Adrenal gland (tissue), 12 donors: ENCODE results near the gene ANKMY1. TPM values are rescaled to one million over a fixed set of nuclear protein-coding genes. Genes with fewer than 3 reads are reported as not detected.

Experiments used
- DNase-seq, 7 donors: peaks; one replicate each; pipeline ENCODE4 v3.0.0-alpha.2; 2019 to 2020
- H3K27ac ChIP-seq, 5 donors: fragments of 200-600 bp; sonication (generic) in 4 of 5; 1 replicate in 3 of 5; 2 replicates in 2 of 5; pipeline versions ENCODE4 v1.5.1 to v1.8.0; 2016 to 2020; ENCODE audit warnings: mild to moderate bottlenecking in 1 of 5
- H3K27me3 ChIP-seq: fragments of 200-600 bp; 2 replicates; pipeline ENCODE4 v1.8.0; 2021
- H3K36me3 ChIP-seq, 2 donors: fragments of 200-600 bp; replicated peaks in 1 of 2; 1 replicate in 1 of 2; 2 replicates in 1 of 2; pipeline versions ENCODE4 v1.5.1 to v1.8.0; 2018 to 2022
- H3K4me1 ChIP-seq, 2 donors: fragments of 200-600 bp; replicated peaks in 1 of 2; 1 replicate in 1 of 2; 2 replicates in 1 of 2; pipeline versions ENCODE4 v1.5.1 to v1.8.0; 2018 to 2021
- H3K4me3 ChIP-seq, 4 donors: fragments of 200-600 bp; sonication (generic) in 3 of 4; one replicate each; pipeline ENCODE4 v1.5.1; 2016 to 2018
- H3K9me3 ChIP-seq, 3 donors: fragments of 200-600 bp; sonication (generic) in 1 of 3; replicated peaks in 1 of 3; 1 replicate in 2 of 3; 2 replicates in 1 of 3; pipeline versions ENCODE4 v1.5.1 to v1.8.0; 2016 to 2021
- POLR2A ChIP-seq, 2 donors: fragments of 450-650 bp; IDR thresholded peaks; one replicate each; pipeline ENCODE4 v1.6.1; 2017; ENCODE audit warnings: antibody characterized with exemption in 2 of 2, mild to moderate bottlenecking in 2 of 2, moderate library complexity in 1 of 2
- WGBS, 4 donors: extraction: QIAGEN DNeasy Blood & Tissue Kit in 2 of 4; methylation state at CpG; one replicate each; pipeline versions ENCODE4 v1.1.5 to v1.1.7; 2013 to 2017; 5-methylcytosine and 5-hydroxymethylcytosine counted together
- intact Hi-C, 2 donors: fragments of 100-400 bp; cut with DNase I; formaldehyde crosslinking; loops; one replicate each; pipeline versions ENCODE4 v1.14.1 to v1.15.0; 2022 to 2023
- polyA plus RNA-seq, 3 donors: library from polyadenylated mRNA; stranded (reverse); fragments of 200-250 nt in 2 of 3; fragments of 350-450 nt in 1 of 3; fragmentation: Illumina TruSeq in 1 of 3; extraction: RNeasy Lipid Tissue Mini Kit (QIAGEN cat#74804) in 1 of 3; gene quantifications; one replicate each; pipeline ENCODE4 v1.2.3, GENCODE V29; 2013 to 2014
- total RNA-seq, 9 donors: library from RNA; depleted of rRNA in 4 of 9; stranded (reverse); fragments of >200 nt in 4 of 9; fragments of 120-200 nt in 1 of 9; fragmentation: NEBNext Ultra II Directional in 1 of 9; extraction: Animal tissue kit (Norgen Biotek cat#: 25700) in 1 of 9; gene quantifications; one replicate each; pipeline versions ENCODE4 v1.1.0 to v1.2.4, GENCODE V29; 2013 to 2023
- TF ChIP-seq, protein P1 (sequence below), 6 experiments: fragments of 450-650 bp in 4 of 6; fragments of 200-600 bp in 2 of 6; sonication (generic) in 1 of 6; IDR thresholded peaks; 1 replicate in 5 of 6; 2 replicates in 1 of 6; pipeline versions ENCODE4 v1.5.1 to v1.8.0; 2016 to 2021; ENCODE audit warnings: antibody characterized with exemption in 6 of 6, mild to moderate bottlenecking in 2 of 6, moderate library complexity in 1 of 6
- donor health status: healthy with polysubstance abuse.
- donor health status: Bipolar disorder and iron deficiency.
- donor health status: DM: yes; HTN: yes; CAD: no.
- donor health status: DM: no; HTN: no; CAD: no.
- donor health status: DM: no; HTN: no; CAD: no.
- donor health status: DM: yes; HTN: yes; CAD: no.

ANKMY1 gene
- total and polyA plus RNA-seq, 12 donors = 7.2 to 31.7 (median 12.0) TPM

DNA sequence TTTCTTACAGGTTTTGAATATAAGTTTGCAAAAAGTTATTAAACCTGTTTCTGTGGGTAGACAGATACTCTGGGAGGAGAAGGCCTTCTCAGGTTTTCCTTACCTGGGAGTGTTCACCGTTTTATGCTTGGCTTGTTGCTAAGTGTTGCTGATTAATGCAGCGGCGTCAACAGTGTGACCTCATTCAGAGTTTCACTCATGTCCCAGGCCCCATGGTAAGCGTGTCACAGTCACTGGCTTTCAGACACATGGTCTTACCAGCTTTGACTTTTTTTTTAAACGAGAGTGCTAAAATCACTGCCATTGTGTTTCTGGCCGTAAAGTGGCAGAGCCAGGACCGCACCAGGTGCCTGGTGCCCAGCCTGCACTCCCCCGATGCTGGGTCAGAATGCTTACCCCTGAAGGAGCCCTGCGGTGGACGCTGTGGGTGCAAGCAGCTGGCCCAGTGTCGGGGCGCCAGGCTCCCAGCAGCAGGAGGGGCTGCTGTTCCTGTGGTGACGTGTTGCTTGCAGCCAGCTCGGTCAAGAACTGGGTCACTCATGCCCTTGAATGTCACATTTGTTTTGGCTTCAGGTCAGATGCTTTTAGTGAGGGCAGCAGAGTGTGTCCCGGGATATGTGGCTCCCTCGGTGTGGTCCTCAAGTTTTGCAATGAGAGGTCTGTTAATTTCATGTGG is 32.2 kb upstream of the ANKMY1 start:
- WGBS, 4 donors = 66 to 74% (median 70%) methylated on average over 15 to 16 of the region's 16 CpGs
- Histone ChIP-seq H3K27me3 (no peaks in the 10 kb centered on the region), H3K27ac (no peak overlapping the region), H3K9me3 (no peaks in the 10 kb centered on the region), H3K36me3 (peaks cover 0 to 19% of the 10 kb centered on the region in 2 donors), H3K4me1 (peaks cover 19 to 28% of the 10 kb centered on the region in 2 donors), H3K4me3 (no peak overlapping the region)
- TF ChIP-seq, protein P1, sequence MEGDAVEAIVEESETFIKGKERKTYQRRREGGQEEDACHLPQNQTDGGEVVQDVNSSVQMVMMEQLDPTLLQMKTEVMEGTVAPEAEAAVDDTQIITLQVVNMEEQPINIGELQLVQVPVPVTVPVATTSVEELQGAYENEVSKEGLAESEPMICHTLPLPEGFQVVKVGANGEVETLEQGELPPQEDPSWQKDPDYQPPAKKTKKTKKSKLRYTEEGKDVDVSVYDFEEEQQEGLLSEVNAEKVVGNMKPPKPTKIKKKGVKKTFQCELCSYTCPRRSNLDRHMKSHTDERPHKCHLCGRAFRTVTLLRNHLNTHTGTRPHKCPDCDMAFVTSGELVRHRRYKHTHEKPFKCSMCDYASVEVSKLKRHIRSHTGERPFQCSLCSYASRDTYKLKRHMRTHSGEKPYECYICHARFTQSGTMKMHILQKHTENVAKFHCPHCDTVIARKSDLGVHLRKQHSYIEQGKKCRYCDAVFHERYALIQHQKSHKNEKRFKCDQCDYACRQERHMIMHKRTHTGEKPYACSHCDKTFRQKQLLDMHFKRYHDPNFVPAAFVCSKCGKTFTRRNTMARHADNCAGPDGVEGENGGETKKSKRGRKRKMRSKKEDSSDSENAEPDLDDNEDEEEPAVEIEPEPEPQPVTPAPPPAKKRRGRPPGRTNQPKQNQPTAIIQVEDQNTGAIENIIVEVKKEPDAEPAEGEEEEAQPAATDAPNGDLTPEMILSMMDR (IDR thresholded peaks at IDR 0.05) = no peak
- TF ChIP-seq POLR2A (IDR thresholded peaks at IDR 0.05) = no peak
- DNase-seq = no peak
- intact Hi-C loops = no loop called here

DNA sequence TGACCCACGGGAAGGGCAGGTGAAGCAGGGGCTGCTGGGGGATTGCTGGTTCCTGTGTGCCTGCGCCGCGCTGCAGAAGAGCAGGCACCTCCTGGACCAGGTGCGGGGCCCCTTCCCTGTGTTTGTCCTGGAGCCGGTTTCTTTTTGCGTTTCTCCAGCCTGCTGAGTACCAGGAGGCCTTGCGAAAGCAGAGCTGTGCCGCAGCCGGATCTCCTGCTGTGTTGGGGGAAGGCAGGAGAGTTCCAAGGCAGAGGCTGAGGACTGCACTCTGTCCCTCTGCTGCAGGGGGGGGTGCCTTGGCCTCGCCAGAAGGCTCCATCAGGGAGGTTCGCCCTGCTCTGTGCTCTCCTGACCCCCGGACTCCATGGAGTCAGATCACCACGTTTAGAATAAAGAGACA is 31.6 kb upstream of the ANKMY1 start:
- H3K4me1 ChIP-seq = peaks cover 25 to 34% of the 10 kb centered on the region in 2 donors
- no peaks in the 10 kb centered on the region for H3K27me3 ChIP-seq
- H3K36me3 ChIP-seq = peaks cover 0 to 17% of the 10 kb centered on the region in 2 donors
- 84 to 86% (median 85%) methylated on average over 4 to 14 of the region's 14 CpGs for WGBS, 4 donors
- no peak for TF ChIP-seq POLR2A (IDR thresholded peaks at IDR 0.05)
- TF ChIP-seq, protein P1 (IDR thresholded peaks at IDR 0.05) = no peak
- H3K27ac ChIP-seq = no peak overlapping the region
- intact Hi-C loops = no loop called here
- DNase-seq = no peak
- H3K4me3 ChIP-seq = no peak overlapping the region
- no peaks in the 10 kb centered on the region for H3K9me3 ChIP-seq

DNA sequence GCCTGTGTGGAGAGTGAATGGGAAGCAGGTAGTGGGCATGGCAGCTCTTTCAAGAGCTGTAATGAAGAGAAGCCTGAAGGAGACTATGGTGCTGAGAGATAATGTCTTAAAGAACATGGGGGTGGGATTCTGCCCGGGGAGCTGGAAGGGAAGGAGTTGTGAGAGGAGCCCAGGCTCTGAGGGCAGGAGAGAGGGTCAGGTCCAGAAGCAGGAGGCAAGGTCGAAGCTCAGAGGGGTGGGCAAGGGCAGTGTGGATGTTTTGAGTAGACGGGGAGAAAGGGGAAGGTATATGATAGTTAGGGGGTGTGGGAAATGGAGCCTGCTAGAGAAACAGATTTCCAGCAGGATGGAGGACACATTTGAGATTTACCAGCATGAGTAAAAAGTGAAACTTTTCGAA is 30.9 kb upstream of the ANKMY1 start:
- intact Hi-C loops = no loop called here
- Histone ChIP-seq H3K36me3 (peaks cover 0 to 17% of the 10 kb centered on the region in 2 donors), H3K27me3 (no peaks in the 10 kb centered on the region), H3K4me1 (peaks cover 27 to 38% of the 10 kb centered on the region in 2 donors), H3K27ac (no peak overlapping the region), H3K4me3 (no peak overlapping the region), H3K9me3 (no peaks in the 10 kb centered on the region)
- 80 to 85% (median 82%) methylated on average over 4 of the region's 4 CpGs for WGBS, 4 donors
- TF ChIP-seq, protein P1 (IDR thresholded peaks at IDR 0.05) = no peak
- no peak for TF ChIP-seq POLR2A (IDR thresholded peaks at IDR 0.05)
- DNase-seq = no peak

DNA sequence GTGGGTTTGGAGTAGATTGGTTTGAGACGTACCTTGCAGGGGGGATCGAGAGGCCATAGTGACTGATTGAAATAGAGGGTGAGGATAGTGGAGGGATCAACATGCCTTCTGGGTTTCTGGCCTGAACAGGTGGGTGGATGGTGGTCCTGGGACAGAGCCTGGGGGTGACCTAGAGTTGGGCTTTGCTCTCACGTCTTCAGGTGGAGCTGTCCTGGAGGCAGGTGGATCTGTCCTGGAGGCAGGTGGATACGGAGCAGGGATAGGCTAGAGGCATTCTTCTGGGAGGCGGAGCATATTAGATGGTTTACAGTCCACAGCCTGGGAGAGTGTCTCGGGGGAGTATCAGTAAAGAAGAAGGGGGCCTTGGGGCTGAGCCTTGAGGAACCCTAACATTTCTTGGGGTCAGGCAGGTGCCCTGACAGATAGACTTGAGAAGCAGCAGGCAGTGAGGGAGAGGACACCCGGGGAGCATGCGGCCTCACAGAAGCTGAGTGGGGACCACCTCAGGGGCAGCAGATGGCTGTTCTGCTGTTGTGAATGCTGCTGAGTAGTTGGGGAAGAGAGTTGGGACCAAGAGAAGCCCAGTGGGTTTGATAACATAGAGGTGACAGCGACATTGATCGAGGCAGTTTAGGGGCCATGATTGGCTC is 30.3 kb upstream of the ANKMY1 start:
- no peak for TF ChIP-seq POLR2A (IDR thresholded peaks at IDR 0.05)
- TF ChIP-seq, protein P1 (IDR thresholded peaks at IDR 0.05) = no peak
- no peak overlapping the region for H3K27ac ChIP-seq
- intact Hi-C loops = no loop called here
- peak overlapping the region in 1 of 4 donors; percentile 89 for H3K4me3 ChIP-seq
- H3K9me3 ChIP-seq = no peaks in the 10 kb centered on the region
- DNase-seq = no peak
- peaks cover 0 to 17% of the 10 kb centered on the region in 2 donors for H3K36me3 ChIP-seq
- peaks cover 27 to 38% of the 10 kb centered on the region in 2 donors for H3K4me1 ChIP-seq
- WGBS, 4 donors = 75 to 83% (median 82%) methylated on average over 10 of the region's 10 CpGs
- no peaks in the 10 kb centered on the region for H3K27me3 ChIP-seq
